GM12878 (cell line): ENCODE measurements around the gene ZNF106. TPM values are rescaled to one million over a fixed set of nuclear protein-coding genes. Genes with fewer than 3 reads are reported as not detected.

ENCODE experiments used
- ATAC-seq: fragments of 200-7000 bp; cut with Tn5 transposase; 3 replicates; pipeline ENCODE4 v1.9.1; 2020; ENCODE audit warnings: mild to moderate bottlenecking, moderate library complexity
- BruUV-seq: library from RNA; stranded (reverse); fragments of 400-500 nt; replicated peaks from 2 replicates; lab custom pipeline; 2021; lab: Mats Ljungman, UMichigan
- CTCF ChIA-PET: fragments of 300-600 bp; sonication (Branson Sonifier 250); formaldehyde crosslinking; extraction: SDS; loops from one replicate; lab custom pipeline; 2021; ENCODE audit warnings: inconsistent platforms; lab: Yijun Ruan, JAX
- POLR2A ChIA-PET: fragments of 350-600 bp; formaldehyde crosslinking; extraction: SDS; loops from one replicate; lab custom pipeline; 2021; ENCODE audit warnings: inconsistent platforms; lab: Charles Lee
- RAD21 ChIA-PET: fragments of 300-600 bp; sonication (Branson Sonifier 250); formaldehyde crosslinking; loops from one replicate; lab custom pipeline; 2023; ENCODE audit warnings: antibody characterized with exemption; ENCODE audit not compliant: unreplicated experiment; lab: Charles Lee
- SMC1A ChIA-PET: fragments of 300-600 bp; sonication (Branson Sonifier 250); formaldehyde crosslinking; loops from one replicate; lab custom pipeline; 2023; ENCODE audit not compliant: unreplicated experiment, uncharacterized antibody; lab: Charles Lee
- DNase-seq: peaks from one replicate; pipeline ENCODE4 v3.0.0-alpha.2; 2011; ENCODE audit warnings: low read depth, low spot score
- FAIRE-seq: peaks from 3 replicates; lab custom pipeline; 2011; peaks lifted over from hg19 to GRCh38; lab: Jason Lieb, UNC
- H2AFZ ChIP-seq: 2 replicates; pipeline ENCODE4 v1.6.0; 2011; ENCODE audit warnings: low read depth, low read length, control low read depth; ENCODE audit not compliant: control insufficient read depth
- H3K27ac ChIP-seq: 2 replicates; pipeline ENCODE4 v1.5.1; 2011; ENCODE audit warnings: control low read depth; ENCODE audit not compliant: control insufficient read depth, insufficient read depth
- H3K27me3 ChIP-seq, 2 experiments: replicated peaks in 1 of 2; 2 replicates each; pipeline versions ENCODE4 v1.6.0 to v1.6.1; 2011; ENCODE audit warnings: low read length in 1 of 2; ENCODE audit not compliant: control insufficient read depth in 2 of 2, insufficient read depth in 2 of 2
- H3K36me3 ChIP-seq, 2 experiments: 2 replicates each; pipeline ENCODE4 v1.5.1; 2011; ENCODE audit warnings: low read length in 1 of 2; ENCODE audit not compliant: control insufficient read depth in 2 of 2, insufficient read depth in 2 of 2
- H3K4me1 ChIP-seq: 2 replicates; pipeline ENCODE4 v1.6.1; 2011; ENCODE audit warnings: mild to moderate bottlenecking, low read length, moderate library complexity, mixed read lengths; ENCODE audit not compliant: control insufficient read depth, insufficient read depth
- H3K4me2 ChIP-seq: 2 replicates; pipeline ENCODE4 v1.6.0; 2011; ENCODE audit warnings: control low read depth; ENCODE audit not compliant: control insufficient read depth, insufficient read depth
- H3K4me3 ChIP-seq: fragments of 200-600 bp; sonication (generic); 2 replicates; pipeline ENCODE4 v1.5.1; 2016
- H3K79me2 ChIP-seq: 2 replicates; pipeline ENCODE4 v1.6.0; 2011; ENCODE audit warnings: low read length; ENCODE audit not compliant: control insufficient read depth, insufficient read depth
- H3K9ac ChIP-seq: 2 replicates; pipeline ENCODE4 v1.8.0; 2011; ENCODE audit warnings: low read length, control low read depth, mixed read lengths; ENCODE audit not compliant: control insufficient read depth, insufficient read depth
- H3K9me3 ChIP-seq: replicated peaks from 3 replicates; pipeline ENCODE4 v1.5.1; 2011; ENCODE audit warnings: mild to moderate bottlenecking, low read length; ENCODE audit not compliant: control insufficient read depth, insufficient read depth
- H4K20me1 ChIP-seq: 2 replicates; pipeline ENCODE4 v1.6.0; 2011; ENCODE audit not compliant: control insufficient read depth, insufficient read depth
- ASH2L ChIP-seq: fragments of 300-600, 200-600 bp; sonication (generic); IDR thresholded peaks from 2 replicates; pipeline ENCODE4 v1.6.1; 2017; ENCODE audit warnings: low read depth, mild to moderate bottlenecking, borderline replicate concordance
- EP300 ChIP-seq, 2 experiments: fragments of 150-350 bp in 1 of 2; IDR thresholded peaks; 2 replicates each; pipeline ENCODE4 v1.6.1; 2011 to 2012; ENCODE audit warnings: low read depth in 2 of 2, low read length in 2 of 2, borderline replicate concordance in 1 of 2, improper control_type of control experiment in 1 of 2, inconsistent platforms in 1 of 2; ENCODE audit not compliant: control insufficient read depth in 1 of 2
- KLF5 ChIP-seq: fragments of 450-650 bp; IDR thresholded peaks from 2 replicates; pipeline ENCODE4 v1.6.1; 2014; ENCODE audit warnings: mild to moderate bottlenecking; ENCODE audit not compliant: partially characterized antibody
- NFIC ChIP-seq: IDR thresholded peaks from 2 replicates; pipeline ENCODE4 v1.6.1; 2012; ENCODE audit warnings: low read depth, mild to moderate bottlenecking, inconsistent platforms, low read length, moderate library complexity
- NR2C1 ChIP-seq: fragments of 450-650 bp; IDR thresholded peaks from 2 replicates; pipeline ENCODE4 v1.6.1; 2017; ENCODE audit warnings: antibody characterized with exemption, mild to moderate bottlenecking, moderate library complexity
- RELA ChIP-seq: fragments of 450-650 bp; IDR thresholded peaks from 2 replicates; pipeline ENCODE4 v1.8.0; 2014; ENCODE audit warnings: borderline replicate concordance; ENCODE audit not compliant: partially characterized antibody
- SREBF2 ChIP-seq: IDR thresholded peaks from 2 replicates; pipeline ENCODE4 v1.6.1; 2012; ENCODE audit warnings: mild to moderate bottlenecking, low read length
- TCF12 ChIP-seq: IDR thresholded peaks from 2 replicates; pipeline ENCODE4 v1.6.1; 2011; ENCODE audit warnings: low read depth, mild to moderate bottlenecking, low read length
- TCF3 ChIP-seq: IDR thresholded peaks from 2 replicates; pipeline ENCODE4 v1.6.1; 2012; ENCODE audit warnings: low read depth, mild to moderate bottlenecking, low read length, borderline replicate concordance; ENCODE audit not compliant: insufficient read depth
- YY1 ChIP-seq: IDR thresholded peaks from 2 replicates; pipeline ENCODE4 v1.6.1; 2011; ENCODE audit warnings: low read depth, mild to moderate bottlenecking, low read length
- ZBED1 ChIP-seq: IDR thresholded peaks from 2 replicates; pipeline ENCODE4 v1.6.1; 2016; ENCODE audit warnings: borderline replicate concordance
- ZNF274 ChIP-seq: IDR thresholded peaks from one replicate; pipeline ENCODE4 v1.8.0; 2011; ENCODE audit not compliant: insufficient read length, insufficient read depth
- WGBS: methylation state at CpG from one replicate; pipeline ENCODE4 v1.1.6; 2016; ENCODE audit warnings: low lambda C conversion rate; ENCODE audit not compliant: insufficient replicate concordance, insufficient coverage; ENCODE audit errors: missing lambda C conversion rate; 5-methylcytosine and 5-hydroxymethylcytosine counted together
- in situ Hi-C: fragments of 300-500 bp; cut with MboI; formaldehyde crosslinking; loops from 9 replicates; pipeline ENCODE4 v1.14.3; 2018; ENCODE audit warnings: mixed read lengths
- intact Hi-C: fragments of 100-400 bp; cut with micrococcal nuclease; formaldehyde crosslinking; loops from one replicate; pipeline ENCODE4 v1.14.2; 2022; ENCODE audit not compliant: unreplicated experiment
- polyA plus RNA-seq, 11 experiments: library from polyadenylated mRNA; depleted of rRNA in 4 of 11; unstranded in 6 of 11; stranded (reverse) in 5 of 11; fragments of >200 nt; fragmentation: Nextera tagmentation in 4 of 11; fragmentation: Illumina TruSeq in 1 of 11; extraction: Ambion mirVana in 4 of 11; extraction: Trizol in 1 of 11; gene quantifications; 1 replicate in 1 of 11; 2 replicates in 10 of 11; pipeline versions ENCODE4 v1.2.1 to v1.2.3, GENCODE V29; 2011 to 2016; ENCODE audit warnings: inconsistent platforms in 2 of 11, missing spikeins in 2 of 11, low read depth in 1 of 11
- total RNA-seq, 4 experiments: library from RNA; depleted of rRNA in 3 of 4; stranded (reverse); fragments of >200 nt in 3 of 4; fragmentation: Illumina TruSeq in 1 of 4; extraction: Trizol in 1 of 4; gene quantifications; 2 replicates each; pipeline versions ENCODE4 v1.2.1 to v1.2.3, GENCODE V29; 2013 to 2021
- TF ChIP-seq, protein P1 (sequence below): fragments of 450-650 bp; IDR thresholded peaks from 2 replicates; pipeline ENCODE4 v1.6.1; 2016; ENCODE audit warnings: mild to moderate bottlenecking, moderate library complexity, borderline replicate concordance
- TF ChIP-seq, protein P2 (sequence below): fragments of 450-650 bp; IDR thresholded peaks from 2 replicates; pipeline ENCODE4 v1.6.1; 2017; ENCODE audit warnings: low read depth, mild to moderate bottlenecking, moderate library complexity
- TF ChIP-seq, protein P3 (sequence below): fragments of 450-650 bp; IDR thresholded peaks from 2 replicates; pipeline ENCODE4 v1.6.1; 2018; ENCODE audit warnings: borderline replicate concordance, mild to moderate bottlenecking; ENCODE audit not compliant: partially characterized antibody

Gene ZNF106
- total and polyA plus RNA-seq, 10 of the 15 experiments (the other 5 are each of a cell fraction or from before 2014, with no cell fraction given): 10.7 to 45.3 (median 32.5) TPM

DNA sequence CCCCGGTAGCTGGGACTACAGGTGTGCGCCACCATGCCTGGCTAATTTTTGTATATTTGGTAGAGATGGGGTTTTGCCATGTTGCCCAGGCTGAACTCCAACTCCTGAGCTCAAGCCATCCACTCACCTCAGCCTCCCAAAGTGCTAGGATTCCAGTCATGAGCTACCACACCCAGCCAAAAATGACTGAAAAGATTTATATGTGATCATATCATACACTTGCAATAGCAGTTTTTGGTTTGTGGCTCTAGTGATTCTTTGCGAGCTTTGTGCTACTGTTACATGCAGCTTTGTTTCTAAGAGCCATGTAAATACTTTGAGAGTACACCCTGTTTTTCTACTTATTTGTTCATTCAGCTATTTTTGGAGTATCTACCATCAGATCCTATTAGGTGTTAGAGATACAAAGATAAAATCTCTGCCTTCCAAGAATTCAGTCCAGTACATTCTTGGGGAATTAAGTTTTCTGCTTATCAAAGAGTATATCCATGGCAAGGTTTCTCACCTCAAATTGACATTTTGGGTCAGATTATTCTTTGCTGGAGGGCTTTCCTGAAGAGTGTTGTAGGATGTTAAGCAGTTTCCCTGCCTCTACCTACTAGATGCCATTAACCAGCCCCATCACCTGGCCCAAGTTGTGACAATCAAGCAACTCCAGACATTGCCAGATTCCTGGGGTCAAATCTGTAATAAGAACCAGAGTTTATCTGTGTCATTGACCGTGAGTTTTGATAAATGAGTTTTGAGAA is 19.5 kb upstream of the ZNF106 start:
- Histone ChIP-seq H3K9ac (no peak overlapping the region), H3K4me3 (no peak overlapping the region), H3K4me1 (peaks cover 8% of the 10 kb centered on the region; the same call in 1 of the 2 replicates), H3K9me3 (no peaks in the 10 kb centered on the region), H3K27ac (no peak overlapping the region), H3K4me2 (no peak overlapping the region), H3K36me3 (peaks cover 0 to 12% of the 10 kb centered on the region in 2 experiments; a peak in 2 of 4 replicates), H4K20me1 (no peaks in the 10 kb centered on the region), H3K79me2 (peaks cover 15% of the 10 kb centered on the region), H3K27me3 (no peaks in the 10 kb centered on the region), H2AFZ (no peak overlapping the region)
- no peak for DNase-seq
- ATAC-seq: no peak
- 85% methylated on average over 4 of the region's 4 CpGs for WGBS
- in situ Hi-C loops: no loop called here
- intact Hi-C loops: no loop called here
- no peak for FAIRE-seq
- no TSS peak for BruUV-seq
- CTCF ChIA-PET: interaction anchor here (0.9 to 1.2 kb wide), 3 partner anchors 9 to 19 kb away, joined by 3 to 5 read pairs (median 3); no protein-coding TSS in a partner anchor
- TF ChIP-seq KLF5 (no peak), TCF3 (no peak), NR2C1 (no peak), SREBF2 (no peak), NFIC (no peak), YY1 (no peak), ASH2L (no peak), ZNF274 (no peak), RELA (no peak), TCF12 (no peak), EP300 (IDR thresholded peaks at IDR 0.05; ENCODE audit: borderline replicate concordance in 1 of 2, control insufficient read depth in 1 of 2, low read depth in 2 of 2, low read length in 2 of 2) (no peak), ZBED1 (no peak)
- TF ChIP-seq, protein P1, sequence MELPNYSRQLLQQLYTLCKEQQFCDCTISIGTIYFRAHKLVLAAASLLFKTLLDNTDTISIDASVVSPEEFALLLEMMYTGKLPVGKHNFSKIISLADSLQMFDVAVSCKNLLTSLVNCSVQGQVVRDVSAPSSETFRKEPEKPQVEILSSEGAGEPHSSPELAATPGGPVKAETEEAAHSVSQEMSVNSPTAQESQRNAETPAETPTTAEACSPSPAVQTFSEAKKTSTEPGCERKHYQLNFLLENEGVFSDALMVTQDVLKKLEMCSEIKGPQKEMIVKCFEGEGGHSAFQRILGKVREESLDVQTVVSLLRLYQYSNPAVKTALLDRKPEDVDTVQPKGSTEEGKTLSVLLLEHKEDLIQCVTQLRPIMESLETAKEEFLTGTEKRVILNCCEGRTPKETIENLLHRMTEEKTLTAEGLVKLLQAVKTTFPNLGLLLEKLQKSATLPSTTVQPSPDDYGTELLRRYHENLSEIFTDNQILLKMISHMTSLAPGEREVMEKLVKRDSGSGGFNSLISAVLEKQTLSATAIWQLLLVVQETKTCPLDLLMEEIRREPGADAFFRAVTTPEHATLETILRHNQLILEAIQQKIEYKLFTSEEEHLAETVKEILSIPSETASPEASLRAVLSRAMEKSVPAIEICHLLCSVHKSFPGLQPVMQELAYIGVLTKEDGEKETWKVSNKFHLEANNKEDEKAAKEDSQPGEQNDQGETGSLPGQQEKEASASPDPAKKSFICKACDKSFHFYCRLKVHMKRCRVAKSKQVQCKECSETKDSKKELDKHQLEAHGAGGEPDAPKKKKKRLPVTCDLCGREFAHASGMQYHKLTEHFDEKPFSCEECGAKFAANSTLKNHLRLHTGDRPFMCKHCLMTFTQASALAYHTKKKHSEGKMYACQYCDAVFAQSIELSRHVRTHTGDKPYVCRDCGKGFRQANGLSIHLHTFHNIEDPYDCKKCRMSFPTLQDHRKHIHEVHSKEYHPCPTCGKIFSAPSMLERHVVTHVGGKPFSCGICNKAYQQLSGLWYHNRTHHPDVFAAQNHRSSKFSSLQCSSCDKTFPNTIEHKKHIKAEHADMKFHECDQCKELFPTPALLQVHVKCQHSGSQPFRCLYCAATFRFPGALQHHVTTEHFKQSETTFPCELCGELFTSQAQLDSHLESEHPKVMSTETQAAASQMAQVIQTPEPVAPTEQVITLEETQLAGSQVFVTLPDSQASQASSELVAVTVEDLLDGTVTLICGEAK: no peak
- TF ChIP-seq, protein P2, sequence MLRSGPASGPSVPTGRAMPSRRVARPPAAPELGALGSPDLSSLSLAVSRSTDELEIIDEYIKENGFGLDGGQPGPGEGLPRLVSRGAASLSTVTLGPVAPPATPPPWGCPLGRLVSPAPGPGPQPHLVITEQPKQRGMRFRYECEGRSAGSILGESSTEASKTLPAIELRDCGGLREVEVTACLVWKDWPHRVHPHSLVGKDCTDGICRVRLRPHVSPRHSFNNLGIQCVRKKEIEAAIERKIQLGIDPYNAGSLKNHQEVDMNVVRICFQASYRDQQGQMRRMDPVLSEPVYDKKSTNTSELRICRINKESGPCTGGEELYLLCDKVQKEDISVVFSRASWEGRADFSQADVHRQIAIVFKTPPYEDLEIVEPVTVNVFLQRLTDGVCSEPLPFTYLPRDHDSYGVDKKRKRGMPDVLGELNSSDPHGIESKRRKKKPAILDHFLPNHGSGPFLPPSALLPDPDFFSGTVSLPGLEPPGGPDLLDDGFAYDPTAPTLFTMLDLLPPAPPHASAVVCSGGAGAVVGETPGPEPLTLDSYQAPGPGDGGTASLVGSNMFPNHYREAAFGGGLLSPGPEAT: no peak
- TF ChIP-seq, protein P3, sequence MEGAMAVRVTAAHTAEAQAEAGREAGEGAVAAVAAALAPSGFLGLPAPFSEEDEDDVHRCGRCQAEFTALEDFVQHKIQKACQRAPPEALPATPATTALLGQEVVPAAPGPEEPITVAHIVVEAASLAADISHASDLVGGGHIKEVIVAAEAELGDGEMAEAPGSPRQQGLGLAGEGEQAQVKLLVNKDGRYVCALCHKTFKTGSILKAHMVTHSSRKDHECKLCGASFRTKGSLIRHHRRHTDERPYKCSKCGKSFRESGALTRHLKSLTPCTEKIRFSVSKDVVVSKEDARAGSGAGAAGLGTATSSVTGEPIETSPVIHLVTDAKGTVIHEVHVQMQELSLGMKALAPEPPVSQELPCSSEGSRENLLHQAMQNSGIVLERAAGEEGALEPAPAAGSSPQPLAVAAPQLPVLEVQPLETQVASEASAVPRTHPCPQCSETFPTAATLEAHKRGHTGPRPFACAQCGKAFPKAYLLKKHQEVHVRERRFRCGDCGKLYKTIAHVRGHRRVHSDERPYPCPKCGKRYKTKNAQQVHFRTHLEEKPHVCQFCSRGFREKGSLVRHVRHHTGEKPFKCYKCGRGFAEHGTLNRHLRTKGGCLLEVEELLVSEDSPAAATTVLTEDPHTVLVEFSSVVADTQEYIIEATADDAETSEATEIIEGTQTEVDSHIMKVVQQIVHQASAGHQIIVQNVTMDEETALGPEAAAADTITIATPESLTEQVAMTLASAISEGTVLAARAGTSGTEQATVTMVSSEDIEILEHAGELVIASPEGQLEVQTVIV: no peak
- POLR2A ChIA-PET: interaction anchor here (0.5 to 1.0 kb wide), 4 partner anchors 13 to 341 kb away, joined by 3 to 5 read pairs (median 4); partner anchors contain the start of gene VPS39
- RAD21 ChIA-PET: interaction anchor here (0.9 kb wide), 1 partner anchor 97 kb away, joined by 3 read pairs; no protein-coding TSS in a partner anchor
- SMC1A ChIA-PET: interaction anchor here (0.8 to 1.6 kb wide), 6 partner anchors 11 to 139 kb away, joined by 3 to 4 read pairs (median 3); partner anchors contain the start of gene ZNF106
